Stimulated activated CD4-positive, alpha-beta T cell treated with anti-CD3 and anti-CD28 coated beads, Interleukin-12 subunit alpha, Interleukin-12 subunit beta, amount 100 ng/mL, for 48 hours (primary cell): ENCODE data around the gene SERPINB8.

Experiments used
- DNase-seq, 3 donors: peaks; one replicate each; pipeline ENCODE4 v3.0.0-alpha.2; 2020; ENCODE audit warnings: low read depth in 2 of 3, low spot score in 1 of 3

The SERPINB8 gene

GRCh38 chr18:64011513-64011912 is 41.6 kb downstream of the SERPINB8 start:
- no peak for DNase-seq

DNA sequence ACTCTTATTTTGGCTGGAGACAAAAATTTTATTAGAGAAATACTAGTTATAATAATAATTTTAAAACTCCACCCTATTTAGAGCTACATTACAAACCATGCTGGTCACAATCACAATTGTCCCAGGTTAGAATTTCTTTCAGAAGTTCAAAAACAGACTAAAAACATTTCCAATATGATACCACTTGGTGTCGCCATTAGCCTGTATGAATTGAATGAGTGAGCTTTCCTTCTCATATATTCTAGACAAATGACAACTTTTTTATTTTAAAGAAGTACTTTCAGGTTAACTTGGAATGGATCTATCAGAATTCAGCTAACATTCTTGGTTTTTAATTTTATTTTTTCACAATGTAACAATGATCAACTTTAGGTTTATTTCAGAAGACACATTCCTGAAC is 48.0 kb downstream of the SERPINB8 start:
- DNase-seq: no peak

GRCh38 chr18:64019922-64020756 is 50.3 kb downstream of the SERPINB8 start:
- no peak for DNase-seq

DNA sequence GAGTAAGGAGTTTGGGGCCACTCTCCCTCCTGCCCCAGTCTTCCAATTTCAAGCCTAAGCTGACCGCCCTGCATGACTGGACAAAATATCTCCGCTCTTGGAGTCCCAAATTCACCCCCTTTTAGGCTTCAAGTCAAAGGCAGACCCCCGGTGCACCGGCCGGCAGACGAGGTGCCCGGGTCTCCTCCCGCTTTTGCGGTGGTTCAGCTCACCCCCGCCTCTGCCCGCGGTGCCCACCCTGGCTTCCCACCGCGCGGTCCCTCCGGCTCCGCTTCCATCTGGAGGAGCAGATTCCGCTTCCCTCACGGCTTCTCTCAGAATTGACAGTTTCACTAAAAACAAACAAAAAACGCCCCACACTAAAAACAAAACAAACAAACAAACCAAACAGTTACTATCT is 56.5 kb downstream of the SERPINB8 start:
- no peak for DNase-seq

DNA sequence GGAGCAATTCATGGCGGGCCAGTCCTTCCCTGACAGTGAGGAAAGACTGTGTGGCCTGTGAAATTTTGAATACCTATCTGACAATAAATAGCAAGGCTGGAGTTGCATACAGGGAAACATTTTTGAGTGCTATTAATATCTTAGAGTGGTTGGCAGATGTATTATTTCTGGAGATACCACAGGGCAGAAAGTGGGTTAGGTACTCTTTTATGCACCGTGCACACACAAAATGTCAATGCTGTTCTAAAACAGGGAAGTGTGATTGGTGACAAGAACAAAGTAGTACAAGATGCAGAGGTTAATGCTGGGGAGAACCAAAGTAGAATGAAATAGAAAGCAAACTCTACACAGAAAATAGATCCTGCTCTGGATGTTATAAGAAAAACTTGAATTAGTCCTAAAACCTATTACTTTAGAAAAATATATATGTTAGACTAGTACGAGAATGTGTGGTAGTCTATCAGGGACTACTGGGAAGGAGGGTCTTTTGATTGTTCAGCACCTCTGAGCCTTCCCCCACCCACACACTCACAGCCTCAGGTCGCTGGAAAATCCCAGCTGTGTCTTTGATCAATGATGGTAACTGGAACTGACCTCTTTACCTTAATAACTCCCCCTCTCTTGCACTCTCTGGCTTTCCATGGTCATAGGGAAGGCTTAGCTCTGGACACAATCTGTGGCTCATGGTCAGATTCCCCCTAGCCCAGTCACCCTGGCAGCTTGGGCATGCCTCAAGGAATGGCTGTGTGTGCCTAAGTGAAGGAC is 58.2 kb downstream of the SERPINB8 start:
- no peak for DNase-seq

- DNase-seq: no peak
Observed at GRCh38 chr18:64029096-64029495, 59.2 kb downstream of the SERPINB8 start.

DNA sequence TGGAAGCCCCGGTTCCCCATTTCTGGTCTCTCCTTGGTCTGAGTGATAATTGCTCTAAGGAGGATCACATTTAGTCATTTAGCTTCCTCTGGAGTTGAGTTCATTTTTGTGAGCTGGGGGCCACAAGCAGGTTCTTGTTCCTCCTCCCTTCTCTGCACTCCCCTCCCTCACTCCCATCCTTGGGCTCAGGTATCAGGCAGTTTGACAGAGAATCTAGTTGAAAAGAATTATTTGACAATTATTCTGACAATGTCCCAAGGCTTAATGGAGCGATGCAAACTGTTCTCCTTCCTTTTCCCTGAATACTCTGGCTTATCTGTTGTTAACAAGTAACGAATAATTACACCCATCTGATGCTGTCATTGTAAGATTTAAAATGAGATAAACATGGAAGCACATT is 61.5 kb downstream of the SERPINB8 start:
- no peak for DNase-seq

- no peak for DNase-seq
Observed at GRCh38 chr18:64032312-64032711, 62.4 kb downstream of the SERPINB8 start.

GRCh38 chr18:64037812-64038414 is 68.0 kb downstream of the SERPINB8 start:
- DNase-seq: no peak
